HG03354 (cell line): ENCODE data around the gene MLXIPL.
"Not testable (repeated sequence)": the region's sequence is repeated elsewhere in the genome, so short reads cannot be mapped to it uniquely, and the experiment has no call there.

ENCODE experiments used
- ATAC-seq: cut with Tn5 transposase; IDR thresholded peaks from one replicate; pipeline ENCODE4 v1.9.1; 2021; ENCODE audit warnings: mild to moderate bottlenecking; ENCODE audit not compliant: unreplicated experiment, poor library complexity, severe bottlenecking

Gene MLXIPL

DNA sequence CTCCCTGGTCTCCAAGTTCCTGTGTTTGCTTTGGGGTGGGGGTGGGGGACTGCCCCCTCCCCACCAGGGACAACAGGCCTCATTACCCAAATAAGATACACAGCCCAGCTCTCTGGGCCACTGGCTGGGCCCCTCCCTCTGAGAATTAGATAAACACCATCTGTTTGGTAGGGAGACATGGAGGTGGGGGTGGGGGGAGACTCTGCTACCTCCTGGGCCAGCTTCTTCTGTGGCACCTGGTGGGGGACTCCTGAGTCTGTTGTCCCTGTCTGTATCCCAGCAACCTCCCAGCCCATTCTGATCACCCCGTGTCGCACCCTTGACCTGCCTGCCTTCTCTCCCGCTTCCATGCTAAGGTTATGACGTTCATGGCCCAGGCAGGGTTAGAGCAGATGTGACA is 5.8 kb downstream of the MLXIPL start:
- no peak for ATAC-seq

DNA sequence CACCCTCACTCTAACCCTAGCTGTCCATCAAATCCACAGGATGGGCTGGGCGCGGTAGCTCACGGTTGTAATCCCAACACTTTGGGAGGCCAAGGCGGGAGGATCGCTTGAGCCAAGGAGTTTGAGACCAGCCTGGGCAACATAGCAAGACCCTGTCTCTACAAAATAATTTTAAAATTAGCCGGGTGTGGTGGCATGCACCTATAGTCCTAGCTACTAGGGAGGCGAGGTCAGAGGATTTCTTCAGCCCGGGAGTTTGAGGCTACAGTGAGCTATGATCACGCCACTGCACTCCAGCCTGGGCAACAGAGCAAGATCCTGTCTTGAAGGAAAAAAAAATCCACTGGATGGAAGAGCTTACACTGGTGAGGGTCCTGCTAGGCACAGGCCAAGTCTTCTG is 6.8 kb downstream of the MLXIPL start:
- not testable (repeated sequence) for ATAC-seq

DNA sequence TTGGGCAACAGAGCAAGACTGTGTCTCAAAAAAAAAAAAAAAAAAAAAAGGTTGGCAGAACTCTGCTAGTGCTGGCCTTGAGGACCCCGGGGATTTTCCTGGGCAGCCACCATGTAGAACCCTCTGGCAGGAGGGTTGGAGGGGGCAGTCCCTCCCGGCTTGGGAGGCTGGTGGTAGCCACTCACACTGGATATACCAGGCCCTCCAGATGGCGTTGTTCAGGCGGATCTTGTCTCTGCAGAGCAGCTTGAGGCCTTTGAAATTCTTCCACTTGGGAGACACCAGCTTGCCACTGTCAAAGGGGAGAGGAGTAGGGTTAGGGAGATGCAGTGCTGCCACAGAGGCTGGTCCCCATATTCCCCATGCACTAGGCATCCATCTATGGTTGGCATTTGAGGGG is 8.4 kb downstream of the MLXIPL start:
- ATAC-seq = no peak

DNA sequence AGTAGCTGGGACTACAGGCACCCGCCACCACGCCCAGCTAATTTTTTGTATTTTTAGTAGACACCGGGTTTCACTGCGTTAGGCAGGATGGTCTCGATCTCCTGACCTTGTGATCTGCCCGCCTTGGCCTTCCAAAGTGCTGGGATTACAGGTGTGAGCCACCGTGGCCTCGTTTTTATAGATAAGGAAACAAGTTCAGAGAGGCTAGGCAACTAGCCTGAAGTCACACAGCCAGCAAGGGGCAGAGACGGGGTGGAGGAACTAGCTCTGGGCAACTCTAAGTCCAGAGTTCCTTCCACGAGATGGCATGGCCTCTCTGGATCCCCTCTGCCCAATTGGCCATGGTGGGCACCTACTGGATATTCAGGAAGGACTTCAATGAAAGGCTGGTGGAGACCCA is 9.4 kb downstream of the MLXIPL start:
- ATAC-seq = not testable (repeated sequence)

DNA sequence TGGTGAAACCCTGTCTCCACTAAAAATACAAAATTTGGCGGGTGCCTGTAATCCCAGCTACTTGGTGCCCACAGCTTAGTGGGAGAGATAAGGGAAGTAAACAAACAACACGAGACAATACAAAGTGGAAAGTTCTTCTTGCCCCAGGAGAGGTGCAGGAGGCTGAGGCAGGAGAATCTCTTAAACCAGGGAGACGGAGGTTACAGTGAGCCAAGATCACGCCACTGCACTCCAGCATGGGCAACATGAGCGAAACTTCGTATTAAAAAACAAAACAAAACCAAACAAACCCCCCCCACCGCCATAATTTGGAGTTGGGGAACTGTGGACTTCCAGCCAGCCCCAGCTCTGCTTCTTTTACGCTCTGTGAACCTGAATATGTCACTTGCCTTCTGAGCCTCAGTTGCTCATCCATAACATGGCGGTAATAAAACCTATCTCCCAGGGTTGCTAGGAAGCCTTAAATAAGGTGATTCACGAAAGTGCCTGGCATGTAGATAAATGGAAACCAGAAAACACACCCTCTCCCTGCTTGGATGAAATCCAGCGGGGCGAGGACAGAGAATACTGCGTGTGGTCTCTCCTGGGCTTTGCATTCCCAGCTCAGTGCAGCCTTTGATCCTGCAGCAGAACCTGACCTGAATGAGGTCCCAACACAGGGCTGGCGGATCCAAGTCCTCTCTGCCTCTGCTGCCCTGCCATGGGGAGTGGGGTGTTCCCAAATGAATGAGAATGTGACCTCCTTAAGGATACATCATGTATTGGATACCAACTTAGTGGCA is 10.2 kb downstream of the MLXIPL start:
- ATAC-seq = no peak

DNA sequence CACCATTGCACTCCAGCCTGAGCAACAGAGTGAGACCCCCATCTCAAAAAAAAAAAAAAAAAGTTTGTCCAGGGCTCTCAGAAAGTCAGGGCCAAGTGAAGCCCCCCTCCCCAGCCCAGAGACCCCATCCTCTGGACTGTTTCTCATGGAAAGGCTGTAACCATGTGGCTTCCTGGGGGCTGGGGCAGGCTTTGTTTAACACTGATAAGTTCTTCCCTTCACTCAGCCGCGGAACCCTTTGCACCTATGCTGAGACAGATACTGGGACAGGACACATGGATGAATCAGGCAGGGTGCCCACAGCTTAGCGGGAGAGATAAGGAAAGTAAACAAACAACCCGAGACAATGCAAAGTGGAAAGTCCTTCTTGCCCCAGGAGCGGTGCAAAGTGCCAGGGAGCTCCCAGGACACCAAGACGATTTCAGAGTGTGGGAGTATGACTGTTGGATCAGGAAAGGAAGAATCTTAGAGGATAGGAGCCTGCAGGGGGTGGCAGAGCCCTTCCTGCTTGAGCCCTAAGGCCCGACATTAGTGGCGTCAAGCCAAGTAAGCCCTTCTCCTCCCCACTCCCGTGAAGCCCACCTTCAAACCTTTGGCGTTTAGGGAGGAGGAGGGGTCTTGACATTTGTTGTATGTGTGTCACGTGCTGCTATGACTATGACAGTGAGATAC is 11.6 kb downstream of the MLXIPL start:
- no peak for ATAC-seq

DNA sequence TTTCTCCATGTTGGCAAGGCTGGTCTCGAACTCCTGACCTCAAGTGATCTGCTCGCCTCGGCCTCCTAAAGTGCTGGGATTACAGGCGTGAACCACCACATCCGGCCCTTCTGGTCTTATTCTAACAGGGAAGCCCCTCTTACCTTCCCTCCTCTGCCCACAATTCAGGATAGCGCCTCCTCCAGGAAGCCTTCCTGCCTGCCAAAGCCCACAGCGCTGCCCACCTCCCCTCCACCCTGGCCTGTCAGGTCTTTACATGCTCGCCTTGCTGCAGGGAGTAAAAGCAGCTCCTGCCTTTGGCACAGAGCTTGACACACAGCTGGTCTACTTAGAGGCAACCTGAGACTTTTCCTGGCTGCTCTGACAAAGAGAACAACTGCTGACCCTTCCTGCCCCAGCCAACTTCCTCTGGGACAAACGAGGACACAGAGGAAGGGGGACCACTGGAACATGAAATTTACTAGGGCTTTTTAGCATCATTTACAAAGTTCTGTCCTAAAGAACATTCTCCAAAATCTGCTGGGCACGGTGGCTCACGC is 13.2 kb downstream of the MLXIPL start:
- ATAC-seq = no peak

DNA sequence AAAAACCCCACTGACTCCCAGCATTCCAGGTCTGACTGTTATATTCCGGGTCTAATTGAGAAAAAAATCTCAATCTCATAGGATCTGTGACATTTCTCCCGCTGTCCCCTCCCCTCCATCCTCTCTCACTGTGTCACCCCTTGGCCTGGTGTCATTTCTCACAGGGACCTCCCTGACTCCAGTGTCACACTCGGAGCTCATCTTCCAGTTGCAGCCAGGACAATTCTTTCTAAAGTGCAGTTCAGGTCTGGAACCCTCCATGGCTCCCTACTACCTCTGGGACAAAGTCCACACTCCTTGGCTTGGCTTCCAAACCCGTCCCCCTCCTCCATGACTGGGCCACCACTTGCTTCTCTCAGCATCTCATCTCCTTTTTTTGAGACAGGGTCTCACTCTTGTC is 14.2 kb downstream of the MLXIPL start:
- no peak for ATAC-seq

DNA sequence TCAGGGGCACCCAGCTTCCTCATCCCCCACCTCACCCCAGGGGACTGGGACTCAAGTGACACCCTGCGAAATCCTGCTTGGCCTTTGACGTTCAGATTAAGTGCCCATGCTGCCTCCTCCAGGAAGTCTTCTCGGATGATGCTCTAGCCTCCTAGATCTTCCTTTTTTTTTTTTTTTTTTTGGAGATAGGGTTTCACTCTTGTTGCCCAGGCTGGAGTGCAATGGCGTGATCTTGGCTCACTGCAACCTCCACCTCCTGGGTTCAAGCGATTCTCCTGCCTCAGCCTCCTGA is 16.7 kb downstream of the MLXIPL start:
- not testable (repeated sequence) for ATAC-seq

DNA sequence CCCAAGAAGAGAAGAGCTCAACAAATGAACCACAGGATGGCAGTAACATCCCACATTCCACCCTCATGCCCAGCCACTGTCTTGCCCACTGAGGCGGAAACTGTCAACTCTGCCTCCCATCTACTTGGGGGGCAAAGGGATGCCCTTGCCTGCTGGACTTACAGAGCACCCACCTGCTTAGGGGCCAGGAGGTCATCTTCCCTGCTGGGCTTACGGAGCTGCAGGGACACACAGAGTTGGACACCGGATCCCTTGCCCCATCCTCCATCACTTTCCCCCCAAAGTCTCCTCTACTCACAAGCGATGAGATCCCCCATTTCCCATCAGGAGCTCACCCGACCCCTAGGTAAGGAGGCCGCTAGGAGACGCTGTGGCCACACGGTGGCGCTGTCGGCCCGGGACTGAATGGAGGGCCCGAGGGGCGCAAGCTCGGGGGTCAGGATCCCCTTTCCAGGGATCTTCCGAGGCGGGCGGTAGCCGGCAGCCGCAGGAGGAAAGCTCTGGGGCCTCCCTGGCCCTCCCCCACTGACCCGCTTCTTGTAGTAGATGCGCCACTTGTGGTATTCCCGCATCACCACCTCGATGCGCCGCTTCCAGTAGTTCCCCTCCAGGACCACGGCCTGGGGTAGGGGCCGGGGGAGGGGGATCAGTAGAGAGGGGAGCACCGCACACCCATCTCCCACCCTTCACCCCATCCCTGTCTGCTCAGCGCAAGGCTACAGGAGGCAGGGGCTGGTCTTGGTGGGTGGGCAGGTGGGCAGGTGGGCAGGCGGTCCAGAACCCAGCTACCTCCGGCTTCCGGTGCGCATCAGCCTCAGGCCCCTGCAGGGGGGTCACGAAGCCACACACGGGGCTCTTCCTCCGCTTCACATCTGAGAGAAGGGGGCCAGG is 17.3 kb downstream of the MLXIPL start:
- no peak for ATAC-seq

DNA sequence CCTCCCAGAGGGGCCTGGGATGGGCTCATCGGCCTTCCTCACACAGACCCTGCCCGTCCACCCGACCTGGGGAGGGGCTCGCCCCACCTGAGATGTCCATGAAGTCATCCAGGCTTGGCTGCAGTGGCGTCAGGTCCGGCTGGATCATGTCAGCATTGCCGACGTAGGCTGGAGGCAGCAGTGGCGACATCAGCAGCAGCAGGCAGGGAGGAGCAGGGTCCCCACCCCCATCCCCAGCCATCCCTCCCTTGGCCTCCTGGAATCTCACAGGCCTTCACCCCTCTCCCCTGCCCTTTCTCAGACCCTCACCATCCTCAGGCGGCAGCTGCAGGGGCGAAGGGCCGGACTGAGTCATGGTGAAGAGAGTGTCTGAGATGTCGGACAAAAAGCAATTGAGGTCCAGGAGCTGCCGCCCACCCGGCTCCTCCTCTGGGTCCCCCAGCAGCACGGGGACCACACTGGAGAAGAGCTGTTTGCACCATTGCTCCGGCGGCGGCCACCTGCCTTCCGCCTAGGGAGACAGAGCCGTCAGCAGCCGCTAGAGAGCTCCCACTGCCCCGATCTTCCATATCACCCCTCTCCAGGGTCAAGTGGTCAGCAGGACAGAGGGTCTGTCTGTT is 18.6 kb downstream of the MLXIPL start:
- no peak for ATAC-seq

DNA sequence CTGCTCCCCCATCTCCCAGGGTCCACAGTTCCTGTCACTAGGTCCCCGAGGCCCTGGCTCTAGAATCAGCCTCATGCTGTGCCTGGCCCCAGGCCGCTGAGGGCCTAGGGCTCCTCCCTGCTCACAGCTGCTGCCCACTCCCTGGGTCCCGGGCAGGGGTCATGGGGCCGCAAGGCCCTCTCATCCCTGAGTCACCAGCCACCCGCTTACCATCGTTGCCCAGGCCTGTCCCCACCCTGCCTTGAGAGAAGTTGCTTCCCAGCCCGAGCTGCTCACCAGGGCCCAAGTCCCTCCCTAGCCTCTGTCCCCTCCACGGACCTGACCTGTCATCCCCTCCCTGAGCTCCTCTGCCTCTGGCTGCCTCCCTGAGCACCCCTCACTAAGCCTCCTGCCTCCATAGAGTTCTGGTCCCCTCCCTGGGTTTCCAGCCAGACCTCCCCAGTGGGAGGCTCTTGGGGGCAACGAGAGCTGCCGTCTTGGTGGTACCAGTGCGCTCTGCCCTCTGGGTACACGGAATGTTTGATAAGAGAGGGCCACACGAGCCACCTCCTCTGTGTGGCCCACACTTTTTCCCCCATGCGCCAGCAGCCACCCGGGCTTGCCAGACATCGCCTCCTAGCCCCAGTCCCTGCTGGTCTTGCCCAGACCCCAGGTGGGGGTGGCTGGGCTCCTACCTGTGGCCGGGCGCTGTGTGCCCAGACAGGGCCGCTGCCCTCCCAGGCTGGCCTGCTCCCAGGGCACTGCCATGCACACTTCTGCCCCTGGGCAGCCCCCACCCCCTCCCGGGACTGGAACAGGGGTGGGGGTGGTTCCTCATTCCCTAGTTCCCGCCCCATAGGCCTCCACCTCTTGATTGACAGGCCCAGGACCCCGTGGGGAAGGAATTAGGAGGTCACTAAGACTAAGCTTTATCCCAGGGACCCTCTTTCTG is 21.3 kb downstream of the MLXIPL start:
- ATAC-seq = no peak

DNA sequence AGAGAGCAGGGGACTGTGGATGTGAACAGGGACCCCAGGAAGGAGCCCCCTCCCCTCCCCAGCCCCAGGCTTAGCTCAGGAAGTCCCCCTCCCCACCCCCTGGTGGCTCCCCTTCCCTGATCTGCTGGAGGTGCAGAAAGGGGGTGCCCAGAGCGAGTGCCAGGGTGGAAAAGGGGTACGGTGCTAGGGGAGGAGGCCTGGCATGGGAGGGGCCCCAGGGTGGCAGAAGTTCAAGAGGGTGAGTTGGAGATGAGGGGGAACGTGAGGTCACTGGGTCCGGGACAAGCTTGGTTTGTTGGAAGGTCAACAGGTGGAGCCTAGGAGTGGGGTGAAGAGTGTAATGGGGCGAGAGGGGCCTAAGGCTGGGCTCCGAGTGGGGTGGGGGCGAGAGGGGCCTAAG is 24.4 kb downstream of the MLXIPL start:
- ATAC-seq = no peak

DNA sequence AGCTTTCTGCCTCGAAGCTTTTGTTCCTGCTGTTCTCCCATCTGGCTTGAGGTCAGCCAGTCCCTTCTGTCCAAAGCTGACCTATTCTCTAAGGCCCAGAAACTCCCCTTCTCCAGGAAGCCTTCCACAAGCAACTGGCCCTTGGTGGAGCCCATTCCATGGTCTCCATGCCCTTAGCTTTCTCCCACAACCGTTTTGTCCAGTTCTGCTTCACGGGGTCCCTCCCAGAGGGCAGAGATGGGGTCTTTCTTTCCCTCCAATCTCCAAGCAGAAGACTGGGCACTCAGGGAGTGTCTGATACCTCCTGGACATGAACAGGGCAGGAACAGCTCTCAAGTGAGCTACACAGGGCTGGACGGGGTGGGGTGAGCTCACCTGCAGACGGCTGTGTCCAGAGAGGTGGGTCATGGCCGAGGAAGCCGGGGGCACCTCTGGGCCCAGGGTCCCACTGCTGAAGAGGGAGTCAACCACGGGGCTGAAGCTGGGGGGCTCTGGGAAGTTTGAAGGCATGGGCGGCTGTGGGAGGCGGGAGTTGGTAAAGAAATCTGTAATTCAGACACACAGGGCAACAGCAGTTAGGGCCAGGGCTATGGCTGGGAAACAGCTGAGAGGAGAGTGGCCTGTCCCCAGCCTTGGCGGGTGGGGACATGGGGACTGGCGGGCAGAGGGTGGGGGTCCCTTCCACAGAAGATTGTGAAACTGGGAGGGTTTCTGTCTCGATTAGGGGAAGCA is 25.0 kb downstream of the MLXIPL start:
- no peak for ATAC-seq

DNA sequence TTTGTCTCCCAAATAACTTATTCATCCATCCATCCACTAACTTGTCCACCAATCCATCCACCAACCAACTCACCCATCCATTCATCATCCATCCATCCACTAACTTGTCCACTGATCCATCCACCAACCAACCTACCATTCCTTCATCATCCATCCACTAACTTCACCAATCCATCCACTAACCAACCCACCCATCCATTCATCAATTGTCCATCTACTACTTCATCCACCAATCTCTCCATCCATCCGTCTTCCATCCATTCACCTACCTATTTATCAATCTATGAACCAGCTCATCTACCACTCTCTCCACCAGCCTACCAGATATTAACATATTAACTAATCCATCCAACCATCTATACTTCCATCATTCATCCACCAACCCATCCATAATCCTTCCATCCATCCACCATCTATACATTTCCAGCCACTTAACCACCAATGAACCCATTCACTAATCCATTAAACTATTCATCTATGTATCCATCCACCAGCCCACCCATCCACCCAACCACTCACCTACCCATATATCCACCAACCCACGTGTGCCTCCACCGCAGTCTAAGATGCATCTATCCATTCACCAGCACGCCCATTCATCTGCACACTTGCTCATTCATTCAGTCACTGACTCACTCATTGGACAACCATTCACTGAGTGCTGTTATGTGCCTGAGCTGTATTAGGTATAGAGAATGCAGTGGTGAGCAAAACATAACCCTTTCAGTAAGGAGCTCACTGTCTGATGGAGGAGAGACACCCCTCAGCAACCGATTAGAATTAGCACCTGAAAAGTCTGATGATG is 26.1 kb downstream of the MLXIPL start:
- ATAC-seq = no peak

DNA sequence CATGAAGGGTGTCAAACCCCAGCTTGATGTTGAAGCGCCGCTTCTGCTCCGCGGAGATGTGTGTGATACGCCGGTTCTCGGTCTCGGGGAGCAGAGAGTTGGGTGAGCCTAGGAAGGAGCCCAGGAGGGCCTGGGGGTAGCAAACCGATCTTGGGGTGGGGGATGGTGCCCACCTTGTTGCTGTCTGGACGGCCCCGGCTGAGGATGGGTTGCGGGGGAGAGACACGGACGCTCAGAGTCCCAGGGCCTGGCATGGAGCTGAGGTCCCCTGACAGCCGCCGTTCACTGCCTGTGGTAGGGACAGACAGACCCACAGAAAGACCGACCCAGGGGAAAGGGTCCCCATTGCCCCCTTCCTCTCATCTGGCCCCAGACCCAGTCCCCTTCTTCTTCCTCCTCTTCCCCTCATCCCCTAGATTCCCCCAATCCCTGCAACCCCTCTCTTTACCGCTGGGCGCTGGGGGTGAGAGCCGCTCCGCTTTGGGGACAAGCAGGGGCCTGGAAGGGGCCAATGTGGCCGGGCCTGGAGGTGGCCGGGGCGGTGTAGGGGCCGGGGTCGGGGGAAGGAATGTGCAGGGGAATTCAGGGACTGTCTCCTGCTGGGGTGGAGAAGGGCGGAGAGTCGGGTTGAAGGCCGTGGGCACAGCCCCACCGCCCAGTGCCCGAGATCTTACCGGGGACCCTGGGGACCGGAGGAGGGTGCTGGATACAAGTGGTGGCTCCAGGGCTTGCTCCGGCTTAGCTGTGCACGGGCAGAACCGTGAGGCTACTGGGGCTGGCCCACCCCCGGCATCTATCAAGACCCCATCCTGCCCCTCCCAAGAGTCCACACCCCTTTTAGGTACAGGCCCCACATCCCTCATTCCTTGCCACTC is 27.9 kb downstream of the MLXIPL start:
- ATAC-seq = no peak

DNA sequence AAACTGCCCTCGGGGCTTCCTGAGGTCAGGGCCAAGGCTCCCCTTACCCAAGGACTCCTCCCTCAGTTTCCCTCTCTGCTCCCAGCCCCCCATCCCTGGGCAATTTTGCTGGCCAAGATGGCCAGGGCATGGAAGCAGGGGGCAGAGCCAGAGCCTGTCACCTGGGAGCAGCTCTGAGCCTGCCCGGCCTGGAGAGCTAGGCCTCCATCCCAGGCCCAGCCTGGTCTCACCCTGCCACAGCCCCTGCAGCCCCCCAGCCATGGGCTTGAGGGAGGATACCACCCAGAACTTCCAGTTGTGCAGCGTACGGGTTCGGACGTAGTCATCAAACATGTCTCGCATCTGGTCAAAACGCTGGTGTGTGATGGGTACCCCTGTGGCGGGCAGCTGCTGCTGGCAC is 29.0 kb downstream of the MLXIPL start:
- ATAC-seq = no peak
